ENCODE data around the gene AGMO. TPM values are rescaled to one million over a fixed set of nuclear protein-coding genes. Genes with fewer than 3 reads are reported as not detected.

The AGMO gene
- polyA plus RNA-seq, 1 donor from 2014 or later = not detected

GRCh38 chr7:15566476-15566875 is 4.7 kb upstream of the AGMO start:
- Histone ChIP-seq H3F3A (ENCODE audit: insufficient read depth, low read length, poor library complexity, severe bottlenecking) (no peaks in the 10 kb centered on the region), H3K4me3 (ENCODE audit: low read length) (no peak overlapping the region), H3K4me2 (ENCODE audit: low read length) (no peak overlapping the region), H2AFZ (ENCODE audit: low read depth, low read length) (no peak overlapping the region), H3K9ac (ENCODE audit: low read length) (no peak overlapping the region), H3K79me2 (replicated peaks; ENCODE audit: insufficient read depth, low read length) (no peaks in the 10 kb centered on the region), H3K36me3 (ENCODE audit: insufficient read depth, low read length) (no peaks in the 10 kb centered on the region), H3K9me2 (ENCODE audit: insufficient read depth, low read length) (no peaks in the 10 kb centered on the region), H4K20me1 (ENCODE audit: insufficient read depth) (no peaks in the 10 kb centered on the region), H3K27ac (ENCODE audit: low read length) (no peak overlapping the region), H3K9me3 (ENCODE audit: low read length) (peaks cover 4% of the 10 kb centered on the region), H3K27me3 (ENCODE audit: insufficient read depth, low read depth, low read length) (no peaks in the 10 kb centered on the region)
- TF ChIP-seq EP300 (conservative IDR thresholded peaks at IDR 0.05; ENCODE audit: poor library complexity, severe bottlenecking) = no peak
- no peak for TF ChIP-seq CTCF (IDR thresholded peaks at IDR 0.05; ENCODE audit: poor library complexity, severe bottlenecking)
- no peak for TF ChIP-seq POLR2AphosphoS5 (IDR thresholded peaks at IDR 0.05)
- no peak for TF ChIP-seq TAF1 (IDR thresholded peaks at IDR 0.05; ENCODE audit: low read depth)
- TF ChIP-seq EZH2 (IDR thresholded peaks at IDR 0.05; ENCODE audit: borderline replicate concordance, insufficient read depth, low read length, poor library complexity, severe bottlenecking) = no peak
- TF ChIP-seq REST (IDR thresholded peaks at IDR 0.05; ENCODE audit: borderline replicate concordance) = no peak
- no peak for TF ChIP-seq MXI1 (conservative IDR thresholded peaks at IDR 0.05; ENCODE audit: poor library complexity, severe bottlenecking)
- no peak for TF ChIP-seq RAD21 (conservative IDR thresholded peaks at IDR 0.05)
- no peak for TF ChIP-seq SMC3 (conservative IDR thresholded peaks at IDR 0.05; ENCODE audit: poor library complexity)

GRCh38 chr7:15560968-15561367 is 847 bp downstream of the AGMO start:
- Histone ChIP-seq H3K9ac (ENCODE audit: low read length) (no peak overlapping the region), H3K9me2 (ENCODE audit: insufficient read depth, low read length) (no peaks in the 10 kb centered on the region), H3K79me2 (replicated peaks; ENCODE audit: insufficient read depth, low read length) (no peaks in the 10 kb centered on the region), H3K4me2 (ENCODE audit: low read length) (no peak overlapping the region), H3K27ac (ENCODE audit: low read length) (no peak overlapping the region), H3F3A (ENCODE audit: insufficient read depth, low read length, poor library complexity, severe bottlenecking) (no peaks in the 10 kb centered on the region), H3K36me3 (ENCODE audit: insufficient read depth, low read length) (no peaks in the 10 kb centered on the region), H3K4me3 (ENCODE audit: low read length) (no peak overlapping the region), H2AFZ (ENCODE audit: low read depth, low read length) (no peak overlapping the region), H3K27me3 (ENCODE audit: insufficient read depth, low read depth, low read length) (no peaks in the 10 kb centered on the region), H4K20me1 (ENCODE audit: insufficient read depth) (no peaks in the 10 kb centered on the region), H3K9me3 (ENCODE audit: low read length) (peaks cover 4% of the 10 kb centered on the region)
- TF ChIP-seq REST (IDR thresholded peaks at IDR 0.05; ENCODE audit: borderline replicate concordance) (no peak), EZH2 (IDR thresholded peaks at IDR 0.05; ENCODE audit: borderline replicate concordance, insufficient read depth, low read length, poor library complexity, severe bottlenecking) (no peak), TAF1 (IDR thresholded peaks at IDR 0.05; ENCODE audit: low read depth) (no peak), MXI1 (conservative IDR thresholded peaks at IDR 0.05; ENCODE audit: poor library complexity, severe bottlenecking) (no peak), POLR2AphosphoS5 (IDR thresholded peaks at IDR 0.05) (no peak), EP300 (conservative IDR thresholded peaks at IDR 0.05; ENCODE audit: poor library complexity, severe bottlenecking) (no peak), CTCF (IDR thresholded peaks at IDR 0.05; ENCODE audit: poor library complexity, severe bottlenecking) (no peak), SMC3 (conservative IDR thresholded peaks at IDR 0.05; ENCODE audit: poor library complexity) (no peak), RAD21 (conservative IDR thresholded peaks at IDR 0.05) (no peak)

All from neural cell (in vitro differentiated cells).